Neuronal stem cell (in vitro differentiated cells): ENCODE data around the gene IFT88.
A peak's percentile ranks its signal among the peaks of the same experiment; 100 is the strongest.

Experiments
- DNase-seq: peaks from one replicate; pipeline ENCODE4 v3.0.0-alpha.2; 2013; ENCODE audit warnings: low spot score
- H2AFZ ChIP-seq: one replicate; pipeline ENCODE4 v1.6.1; 2013; ENCODE audit warnings: mild to moderate bottlenecking, low read length, inconsistent platforms
- H2AK5ac ChIP-seq: 2 replicates; pipeline ENCODE4 v1.6.1; 2013; ENCODE audit warnings: low read depth, mild to moderate bottlenecking, inconsistent platforms, low read length, moderate library complexity, mixed read lengths
- H2BK120ac ChIP-seq: 2 replicates; pipeline ENCODE4 v1.6.1; 2013; ENCODE audit warnings: low read depth, mild to moderate bottlenecking, inconsistent platforms, low read length, moderate library complexity, mixed read lengths
- H2BK12ac ChIP-seq: one replicate; pipeline ENCODE4 v1.6.1; 2013; ENCODE audit warnings: low read length, inconsistent platforms
- H2BK15ac ChIP-seq: 2 replicates; pipeline ENCODE4 v1.6.1; 2013; ENCODE audit warnings: mild to moderate bottlenecking, low read length, inconsistent platforms, mixed read lengths
- H2BK5ac ChIP-seq: one replicate; pipeline ENCODE4 v1.6.1; 2013; ENCODE audit warnings: inconsistent platforms, mild to moderate bottlenecking, low read length, moderate library complexity
- H3K14ac ChIP-seq: one replicate; pipeline ENCODE4 v1.6.1; 2013; ENCODE audit warnings: low read length, inconsistent platforms
- H3K18ac ChIP-seq: 2 replicates; pipeline ENCODE4 v1.6.1; 2013; ENCODE audit warnings: low read length, inconsistent platforms
- H3K23ac ChIP-seq: 2 replicates; pipeline ENCODE4 v1.6.1; 2013; ENCODE audit warnings: low read depth, mild to moderate bottlenecking, mixed read lengths, low read length, inconsistent platforms; ENCODE audit not compliant: poor library complexity
- H3K27ac ChIP-seq: replicated peaks from 3 replicates; pipeline ENCODE4 v1.5.1; 2013; ENCODE audit warnings: low read length, inconsistent platforms
- H3K27me3 ChIP-seq, 3 experiments: 2 replicates each; pipeline ENCODE4 v1.6.1; 2013; ENCODE audit warnings: low read length in 3 of 3, mild to moderate bottlenecking in 2 of 3, inconsistent platforms in 1 of 3, low read depth in 1 of 3, mixed read lengths in 1 of 3, moderate library complexity in 1 of 3; ENCODE audit not compliant: control insufficient read depth in 3 of 3, insufficient read depth in 3 of 3
- H3K36me3 ChIP-seq, 2 donors: replicated peaks in 1 of 2; 2 replicates each; pipeline ENCODE4 v1.6.1; 2013; ENCODE audit warnings: low read length in 2 of 2; ENCODE audit not compliant: control insufficient read depth in 2 of 2, insufficient read depth in 2 of 2
- H3K4ac ChIP-seq: 2 replicates; pipeline ENCODE4 v1.6.1; 2013; ENCODE audit warnings: inconsistent platforms, mild to moderate bottlenecking, low read length, moderate library complexity
- H3K4me1 ChIP-seq, 2 donors: 1 replicate in 1 of 2; 2 replicates in 1 of 2; pipeline ENCODE4 v1.6.1; 2013; ENCODE audit warnings: low read length in 2 of 2, low read depth in 1 of 2; ENCODE audit not compliant: control insufficient read depth in 2 of 2, insufficient read depth in 1 of 2
- H3K4me2 ChIP-seq: one replicate; pipeline ENCODE4 v1.6.1; 2013; ENCODE audit warnings: mild to moderate bottlenecking, low read length, inconsistent platforms; ENCODE audit not compliant: insufficient read depth, poor library complexity, severe bottlenecking
- H3K4me3 ChIP-seq, 2 donors: 2 replicates each; pipeline ENCODE4 v1.5.1; 2013; ENCODE audit warnings: low read length in 2 of 2, mild to moderate bottlenecking in 2 of 2, inconsistent platforms in 1 of 2, moderate library complexity in 1 of 2
- H3K79me1 ChIP-seq: one replicate; pipeline ENCODE4 v1.6.1; 2013; ENCODE audit warnings: low read depth, mild to moderate bottlenecking, inconsistent platforms, low read length, moderate library complexity
- H3K9ac ChIP-seq: one replicate; pipeline ENCODE4 v1.6.1; 2013; ENCODE audit warnings: mild to moderate bottlenecking, low read depth, low read length, inconsistent platforms; ENCODE audit not compliant: poor library complexity
- H3K9me3 ChIP-seq, 2 donors: replicated peaks in 1 of 2; 2 replicates each; pipeline versions ENCODE3 to v1.6.1; 2013; ENCODE audit warnings: low read length in 2 of 2, mild to moderate bottlenecking in 2 of 2, inconsistent platforms in 1 of 2, low read depth in 1 of 2, mixed read lengths in 1 of 2, moderate library complexity in 1 of 2; ENCODE audit not compliant: control insufficient read depth in 2 of 2, insufficient read depth in 1 of 2
- H4K8ac ChIP-seq: one replicate; pipeline ENCODE4 v1.6.1; 2013; ENCODE audit warnings: low read depth, mild to moderate bottlenecking, inconsistent platforms, low read length, moderate library complexity
- H4K91ac ChIP-seq: one replicate; pipeline ENCODE4 v1.6.1; 2013; ENCODE audit warnings: low read length, low read depth, mild to moderate bottlenecking, inconsistent platforms; ENCODE audit not compliant: poor library complexity
- WGBS, 2 donors: extraction: QIAGEN DNeasy Blood & Tissue Kit; methylation state at CpG; one replicate each; pipeline ENCODE4 v1.1.7; 2013; ENCODE audit warnings: missing lambda C conversion rate in 2 of 2, mixed read lengths in 1 of 2; ENCODE audit not compliant: insufficient read length in 2 of 2, insufficient replicate concordance in 1 of 2; ENCODE audit errors: extremely low coverage in 2 of 2; 5-methylcytosine and 5-hydroxymethylcytosine counted together

The IFT88 gene

DNA sequence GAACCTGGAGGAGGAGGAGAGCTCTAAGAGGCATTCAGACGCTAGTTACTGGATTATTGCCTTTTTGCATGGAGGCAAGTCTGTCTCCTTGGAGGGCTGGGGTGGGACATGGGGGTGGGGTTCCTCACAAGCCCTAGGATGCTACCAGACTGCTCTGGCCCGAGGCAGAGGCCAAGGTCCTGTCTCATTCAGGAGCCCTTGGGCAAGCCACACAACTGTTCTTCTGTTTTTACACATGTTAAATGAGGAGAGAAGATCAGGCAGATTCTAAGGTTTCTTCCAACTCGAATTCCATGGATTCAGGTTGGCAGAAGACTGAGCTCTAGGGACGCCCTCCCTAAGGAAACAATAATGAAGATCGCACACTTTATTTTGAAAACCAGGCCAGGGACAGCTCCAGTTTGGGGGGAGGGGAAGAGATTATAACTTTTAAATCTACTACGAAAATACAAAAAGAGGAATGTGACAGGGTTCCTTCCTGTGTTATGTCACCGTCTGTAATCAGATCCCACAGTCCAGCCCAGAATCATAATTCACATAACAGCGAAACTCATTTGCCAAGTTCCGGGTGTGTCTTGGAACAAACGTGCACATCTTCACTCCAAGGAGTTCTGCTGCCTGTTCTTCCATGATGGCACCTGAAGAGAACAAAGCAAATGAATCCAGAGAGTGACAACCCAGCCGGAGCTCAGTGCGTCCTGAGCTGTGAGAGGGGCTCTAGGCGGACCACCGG, 161.8 kb downstream of the IFT88 start:
- Histone ChIP-seq H3K23ac (no peak overlapping the region), H3K4me2 (no peak overlapping the region), H3K4me3 (no peak overlapping the region), H2AFZ (no peak overlapping the region), H2AK5ac (no peak overlapping the region), H3K18ac (no peak overlapping the region), H4K91ac (no peak overlapping the region), H3K36me3 (no peaks in the 10 kb centered on the region), H2BK12ac (no peak overlapping the region), H3K4me1 (no peaks in the 10 kb centered on the region), H4K8ac (no peak overlapping the region), H3K14ac (no peak overlapping the region), H3K9ac (no peak overlapping the region), H2BK5ac (no peak overlapping the region), H2BK15ac (no peak overlapping the region), H3K27ac (no peak overlapping the region), H2BK120ac (no peak overlapping the region), H3K27me3 (no peaks in the 10 kb centered on the region), H3K79me1 (no peaks in the 10 kb centered on the region), H3K9me3 (no peaks in the 10 kb centered on the region), H3K4ac (no peak overlapping the region)
- DNase-seq = no peak
- no CpG with 5 or more reads among the region's 14 CpGs for WGBS, 2 donors

DNA sequence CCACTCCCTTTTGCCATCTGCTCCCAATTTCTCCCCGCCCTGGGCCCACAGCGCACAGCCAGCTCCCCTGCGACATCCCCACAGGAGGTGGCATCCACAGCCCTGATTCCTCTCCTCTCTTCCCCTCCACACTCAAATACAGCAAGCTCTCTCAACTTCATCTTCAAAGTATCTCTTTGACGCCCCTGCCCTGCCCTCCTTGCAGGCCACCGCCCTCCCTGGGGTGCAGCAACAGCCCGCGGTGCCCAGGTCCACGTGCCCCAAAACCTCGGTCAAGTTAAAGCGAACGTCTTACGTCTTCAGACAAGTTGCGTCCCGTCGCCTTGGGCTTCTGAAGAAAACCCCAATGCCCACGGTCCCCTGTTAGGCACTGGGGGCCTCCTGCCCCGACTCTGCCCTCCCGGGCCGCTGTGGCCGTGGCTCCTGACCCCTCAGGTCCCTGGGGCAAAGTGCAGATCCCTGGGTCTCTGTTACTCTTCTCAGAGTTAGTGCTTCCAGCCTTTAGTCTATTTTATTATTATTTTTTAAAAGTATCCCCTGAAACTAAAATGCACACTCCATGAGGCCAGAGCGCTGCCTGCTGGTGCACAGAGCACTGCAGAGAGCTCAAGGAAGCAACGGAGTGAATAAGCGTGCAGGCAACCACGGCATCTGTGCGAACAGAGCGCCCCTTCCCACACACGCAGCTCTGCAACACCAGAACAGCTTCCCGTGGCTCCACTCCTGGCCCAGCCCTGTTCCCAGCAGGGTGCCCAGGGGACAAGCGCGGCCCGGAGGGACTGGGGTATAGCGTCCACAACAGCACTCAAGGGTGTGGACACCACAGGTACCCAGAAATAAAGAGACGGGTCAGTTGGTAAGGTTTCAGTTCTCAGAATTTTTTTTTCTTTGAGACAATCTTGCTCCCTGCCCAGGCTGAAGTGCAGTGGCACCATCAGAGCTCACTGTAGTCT, 163.0 kb downstream of the IFT88 start:
- Histone ChIP-seq H3K4me3 (no peak overlapping the region), H3K9me3 (peaks cover 0 to 2% of the 10 kb centered on the region in 2 donors), H3K23ac (no peak overlapping the region), H3K4me1 (no peaks in the 10 kb centered on the region), H2BK12ac (no peak overlapping the region), H2BK120ac (no peak overlapping the region), H3K14ac (no peak overlapping the region), H4K8ac (no peak overlapping the region), H2BK15ac (no peak overlapping the region), H2BK5ac (no peak overlapping the region), H2AFZ (no peak overlapping the region), H3K79me1 (peaks cover 1% of the 10 kb centered on the region), H4K91ac (no peak overlapping the region), H3K9ac (no peak overlapping the region), H3K18ac (peak overlapping the region; percentile 24), H2AK5ac (no peak overlapping the region), H3K27ac (no peak overlapping the region), H3K4ac (no peak overlapping the region), H3K27me3 (no peaks in the 10 kb centered on the region), H3K36me3 (no peaks in the 10 kb centered on the region), H3K4me2 (no peak overlapping the region)
- no CpG with 5 or more reads among the region's 33 CpGs for WGBS, 2 donors
- DNase-seq = no peak

DNA sequence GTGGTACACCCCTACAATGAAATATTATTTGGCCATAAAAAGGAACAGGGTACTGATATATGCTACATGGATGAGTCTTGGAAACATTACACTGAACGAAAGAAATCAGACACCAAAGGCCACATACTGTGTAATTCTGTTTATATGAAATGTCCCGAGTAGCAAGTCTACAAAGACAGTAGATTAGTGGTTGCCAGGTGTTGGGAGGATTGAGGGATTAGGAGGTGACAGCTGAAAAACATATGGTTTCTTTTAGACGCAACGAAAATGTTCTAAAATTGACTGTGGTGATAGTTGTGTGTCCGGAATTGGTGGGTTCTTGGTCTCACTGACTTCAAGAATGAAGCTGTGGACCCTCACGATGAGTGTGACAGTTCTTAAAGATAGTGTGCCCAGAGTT, 171.7 kb downstream of the IFT88 start:
- Histone ChIP-seq H3K9ac (no peak overlapping the region), H3K14ac (no peak overlapping the region), H3K23ac (no peak overlapping the region), H3K4me2 (no peak overlapping the region), H3K36me3 (peaks cover 0 to 4% of the 10 kb centered on the region in 2 donors), H2AFZ (no peak overlapping the region), H3K4ac (no peak overlapping the region), H2BK120ac (no peak overlapping the region), H3K79me1 (peaks cover 7% of the 10 kb centered on the region), H2BK15ac (no peak overlapping the region), H3K27ac (no peak overlapping the region), H4K91ac (no peak overlapping the region), H2BK5ac (no peak overlapping the region), H2AK5ac (no peak overlapping the region), H3K9me3 (peaks cover 5 to 8% of the 10 kb centered on the region in 2 donors), H4K8ac (no peak overlapping the region), H3K4me3 (no peak overlapping the region), H3K27me3 (no peaks in the 10 kb centered on the region), H2BK12ac (no peak overlapping the region), H3K18ac (no peak overlapping the region), H3K4me1 (no peaks in the 10 kb centered on the region)
- DNase-seq = no peak
- no CpG with 5 or more reads among the region's 6 CpGs for WGBS, 2 donors

DNA sequence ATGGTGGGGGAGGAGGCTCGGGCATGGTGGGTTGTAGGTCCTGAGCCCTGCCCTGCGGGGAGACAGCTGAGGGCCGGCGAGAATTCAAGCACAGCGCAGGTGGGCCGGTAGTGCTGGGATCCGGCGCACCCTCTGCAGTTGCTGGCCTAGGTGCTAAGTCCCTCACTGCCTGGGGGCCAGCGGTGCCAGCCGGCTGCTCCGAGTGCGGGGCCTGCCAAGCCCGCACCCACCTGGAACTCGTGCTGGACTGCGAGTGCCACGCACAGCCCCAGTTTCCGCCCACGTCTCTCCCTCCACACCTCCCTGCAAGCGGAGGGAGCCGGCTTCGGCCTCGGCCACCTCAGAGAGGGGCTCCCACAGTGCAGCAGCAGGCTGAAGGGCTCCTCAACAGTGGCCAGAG, 173.1 kb downstream of the IFT88 start:
- H3K4me2 ChIP-seq = no peak overlapping the region
- peaks cover 0 to 4% of the 10 kb centered on the region in 2 donors for H3K36me3 ChIP-seq
- no peak overlapping the region for H3K4ac ChIP-seq
- no peaks in the 10 kb centered on the region for H3K27me3 ChIP-seq
- peak overlapping the region; percentile 44 for H3K9ac ChIP-seq
- H3K9me3 ChIP-seq = peaks cover 3 to 8% of the 10 kb centered on the region in 2 donors
- H2BK120ac ChIP-seq = no peak overlapping the region
- H2AK5ac ChIP-seq = no peak overlapping the region
- H3K23ac ChIP-seq = no peak overlapping the region
- DNase-seq = no peak
- H2AFZ ChIP-seq = no peak overlapping the region
- peak overlapping the region in 1 of 2 donors; percentile 46 for H3K4me3 ChIP-seq
- H4K91ac ChIP-seq = no peak overlapping the region
- no peak overlapping the region for H2BK15ac ChIP-seq
- no peak overlapping the region for H2BK12ac ChIP-seq
- H4K8ac ChIP-seq = no peak overlapping the region
- no peak overlapping the region for H3K27ac ChIP-seq
- no peak overlapping the region for H3K14ac ChIP-seq
- H2BK5ac ChIP-seq = no peak overlapping the region
- H3K4me1 ChIP-seq = no peaks in the 10 kb centered on the region
- WGBS, 2 donors = no CpG with 5 or more reads among the region's 22 CpGs
- H3K18ac ChIP-seq = peak overlapping the region; percentile 48
- peaks cover 4% of the 10 kb centered on the region for H3K79me1 ChIP-seq
